SK-N-MC (cell line): Measurements from ENCODE around the gene RFX8.

Source experiments
- EZH2 ChIP-seq: fragments of 200-600 bp; sonication (generic); IDR thresholded peaks from one replicate; pipeline ENCODE4 v1.6.1; 2017; ENCODE audit warnings: antibody characterized with exemption
- POLR2AphosphoS5 ChIP-seq: IDR thresholded peaks from 2 replicates; pipeline ENCODE4 v1.6.1; 2012; ENCODE audit warnings: mild to moderate bottlenecking, low read depth, low read length, borderline replicate concordance

DNA sequence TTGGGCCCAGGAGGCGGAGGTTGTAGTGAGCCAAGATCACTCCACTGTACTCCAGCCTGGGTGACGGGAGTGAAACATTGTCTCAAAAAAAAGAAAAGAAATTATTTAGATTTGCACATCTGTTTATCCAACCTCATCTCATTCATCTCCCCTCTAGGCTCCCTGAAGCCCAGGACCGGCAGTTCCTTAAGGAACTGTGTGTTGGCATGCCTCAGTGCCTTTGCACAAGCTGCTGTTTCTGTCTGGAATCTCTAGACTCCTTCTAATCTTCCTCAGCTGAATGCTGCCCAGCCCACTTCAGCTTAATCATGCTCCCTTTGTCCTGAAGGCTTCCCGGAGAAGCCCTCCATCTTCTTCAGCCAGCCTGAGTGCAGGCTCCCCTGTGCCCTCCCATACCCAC, 10.9 kb upstream of the RFX8 start:
- TF ChIP-seq EZH2 = no peak
- no peak for TF ChIP-seq POLR2AphosphoS5
